ENCODE data around the gene MRPS25.

MRPS25 gene

GRCh38 chr3:15044326-15044725 is 20.8 kb downstream of the MRPS25 start:
- no peak overlapping the region for H3K9ac ChIP-seq (ENCODE audit: insufficient read length, low read depth)
- TF ChIP-seq ZNF274 (IDR thresholded peaks at IDR 0.05; ENCODE audit: low read depth, low read length) (no peak), SUZ12 (IDR thresholded peaks at IDR 0.05; ENCODE audit: extremely low read depth, insufficient read depth, insufficient read length) (no peak), YY1 (IDR thresholded peaks at IDR 0.05; ENCODE audit: insufficient read depth, insufficient read length) (no peak)
- no peak for DNase-seq (ENCODE audit: low read depth, low spot score)

GRCh38 chr3:15043408-15044171 is 21.5 kb downstream of the MRPS25 start:
- no peak overlapping the region for H3K9ac ChIP-seq (ENCODE audit: insufficient read length, low read depth)
- no peaks in the 10 kb centered on the region for H3K9me3 ChIP-seq (ENCODE audit: insufficient read depth, low read length)
- DNase-seq (ENCODE audit: low read depth, low spot score) = no peak
- no peaks in the 10 kb centered on the region for H3K27me3 ChIP-seq (ENCODE audit: insufficient read depth, insufficient read length)
- no peak for TF ChIP-seq ZNF274 (IDR thresholded peaks at IDR 0.05; ENCODE audit: low read depth, low read length)
- no peak for TF ChIP-seq YY1 (IDR thresholded peaks at IDR 0.05; ENCODE audit: insufficient read depth, insufficient read length)
- TF ChIP-seq SUZ12 (IDR thresholded peaks at IDR 0.05; ENCODE audit: extremely low read depth, insufficient read depth, insufficient read length) = no peak
- no peak overlapping the region for H3K4me3 ChIP-seq (ENCODE audit: insufficient read length, low read depth)
- peaks cover 92% of the 10 kb centered on the region for H3K36me3 ChIP-seq (ENCODE audit: insufficient read depth, insufficient read length, low read length)
- H3K4me1 ChIP-seq (ENCODE audit: insufficient read depth, insufficient read length) = no peaks in the 10 kb centered on the region

More at GRCh38 chr3:15044326-15044725, 20.8 kb downstream of the MRPS25 start:
- Histone ChIP-seq H3K27me3 (ENCODE audit: insufficient read depth, insufficient read length) (no peaks in the 10 kb centered on the region), H3K4me1 (ENCODE audit: insufficient read depth, insufficient read length) (no peaks in the 10 kb centered on the region), H3K4me3 (ENCODE audit: insufficient read length, low read depth) (no peak overlapping the region), H3K9me3 (ENCODE audit: insufficient read depth, low read length) (no peaks in the 10 kb centered on the region), H3K36me3 (ENCODE audit: insufficient read depth, insufficient read length, low read length) (peaks cover 92% of the 10 kb centered on the region)

- Histone ChIP-seq H3K9ac (ENCODE audit: insufficient read length, low read depth) (no peak overlapping the region), H3K4me3 (ENCODE audit: insufficient read length, low read depth) (no peak overlapping the region), H3K4me1 (ENCODE audit: insufficient read depth, insufficient read length) (no peaks in the 10 kb centered on the region), H3K27me3 (ENCODE audit: insufficient read depth, insufficient read length) (no peaks in the 10 kb centered on the region), H3K9me3 (ENCODE audit: insufficient read depth, low read length) (no peaks in the 10 kb centered on the region), H3K36me3 (ENCODE audit: insufficient read depth, insufficient read length, low read length) (peaks cover 93% of the 10 kb centered on the region)
- DNase-seq (ENCODE audit: low read depth, low spot score) = no peak
- no peak for TF ChIP-seq SUZ12 (IDR thresholded peaks at IDR 0.05; ENCODE audit: extremely low read depth, insufficient read depth, insufficient read length)
- no peak for TF ChIP-seq YY1 (IDR thresholded peaks at IDR 0.05; ENCODE audit: insufficient read depth, insufficient read length)
- no peak for TF ChIP-seq ZNF274 (IDR thresholded peaks at IDR 0.05; ENCODE audit: low read depth, low read length)
Observed at GRCh38 chr3:15042936-15043335, 22.2 kb downstream of the MRPS25 start.

GRCh38 chr3:15041950-15042349 is 23.2 kb downstream of the MRPS25 start:
- no peak for TF ChIP-seq SUZ12 (IDR thresholded peaks at IDR 0.05; ENCODE audit: extremely low read depth, insufficient read depth, insufficient read length)
- no peak for TF ChIP-seq YY1 (IDR thresholded peaks at IDR 0.05; ENCODE audit: insufficient read depth, insufficient read length)
- no peak for TF ChIP-seq ZNF274 (IDR thresholded peaks at IDR 0.05; ENCODE audit: low read depth, low read length)
- no peaks in the 10 kb centered on the region for H3K9me3 ChIP-seq (ENCODE audit: insufficient read depth, low read length)
- DNase-seq (ENCODE audit: low read depth, low spot score) = no peak
- H3K27me3 ChIP-seq (ENCODE audit: insufficient read depth, insufficient read length) = no peaks in the 10 kb centered on the region
- no peak overlapping the region for H3K4me3 ChIP-seq (ENCODE audit: insufficient read length, low read depth)
- H3K4me1 ChIP-seq (ENCODE audit: insufficient read depth, insufficient read length) = no peaks in the 10 kb centered on the region
- peaks cover 93% of the 10 kb centered on the region for H3K36me3 ChIP-seq (ENCODE audit: insufficient read depth, insufficient read length, low read length)
- no peak overlapping the region for H3K9ac ChIP-seq (ENCODE audit: insufficient read length, low read depth)

- H3K36me3 ChIP-seq (ENCODE audit: insufficient read depth, insufficient read length, low read length) = peaks cover 90% of the 10 kb centered on the region
- no peak for TF ChIP-seq SUZ12 (IDR thresholded peaks at IDR 0.05; ENCODE audit: extremely low read depth, insufficient read depth, insufficient read length)
- TF ChIP-seq ZNF274 (IDR thresholded peaks at IDR 0.05; ENCODE audit: low read depth, low read length) = no peak
- no peak for TF ChIP-seq YY1 (IDR thresholded peaks at IDR 0.05; ENCODE audit: insufficient read depth, insufficient read length)
- no peaks in the 10 kb centered on the region for H3K9me3 ChIP-seq (ENCODE audit: insufficient read depth, low read length)
- H3K9ac ChIP-seq (ENCODE audit: insufficient read length, low read depth) = no peak overlapping the region
- H3K4me3 ChIP-seq (ENCODE audit: insufficient read length, low read depth) = no peak overlapping the region
- H3K27me3 ChIP-seq (ENCODE audit: insufficient read depth, insufficient read length) = no peaks in the 10 kb centered on the region
- no peak for DNase-seq (ENCODE audit: low read depth, low spot score)
- H3K4me1 ChIP-seq (ENCODE audit: insufficient read depth, insufficient read length) = no peaks in the 10 kb centered on the region
Observed at GRCh38 chr3:15040844-15041243, 24.3 kb downstream of the MRPS25 start.

GRCh38 chr3:15038306-15038705 is 26.8 kb downstream of the MRPS25 start:
- Histone ChIP-seq H3K4me1 (ENCODE audit: insufficient read depth, insufficient read length) (no peaks in the 10 kb centered on the region), H3K9ac (ENCODE audit: insufficient read length, low read depth) (no peak overlapping the region), H3K9me3 (ENCODE audit: insufficient read depth, low read length) (no peaks in the 10 kb centered on the region), H3K36me3 (ENCODE audit: insufficient read depth, insufficient read length, low read length) (peaks cover 86% of the 10 kb centered on the region), H3K27me3 (ENCODE audit: insufficient read depth, insufficient read length) (no peaks in the 10 kb centered on the region), H3K4me3 (ENCODE audit: insufficient read length, low read depth) (no peak overlapping the region)
- DNase-seq (ENCODE audit: low read depth, low spot score) = no peak
- TF ChIP-seq SUZ12 (IDR thresholded peaks at IDR 0.05; ENCODE audit: extremely low read depth, insufficient read depth, insufficient read length) (no peak), YY1 (IDR thresholded peaks at IDR 0.05; ENCODE audit: insufficient read depth, insufficient read length) (no peak), ZNF274 (IDR thresholded peaks at IDR 0.05; ENCODE audit: low read depth, low read length) (no peak)

- DNase-seq (ENCODE audit: low read depth, low spot score) = no peak
- Histone ChIP-seq H3K4me3 (ENCODE audit: insufficient read length, low read depth) (no peak overlapping the region), H3K9ac (ENCODE audit: insufficient read length, low read depth) (no peak overlapping the region), H3K36me3 (ENCODE audit: insufficient read depth, insufficient read length, low read length) (peaks cover 82% of the 10 kb centered on the region), H3K9me3 (ENCODE audit: insufficient read depth, low read length) (no peaks in the 10 kb centered on the region), H3K27me3 (ENCODE audit: insufficient read depth, insufficient read length) (no peaks in the 10 kb centered on the region), H3K4me1 (ENCODE audit: insufficient read depth, insufficient read length) (no peaks in the 10 kb centered on the region)
- TF ChIP-seq YY1 (IDR thresholded peaks at IDR 0.05; ENCODE audit: insufficient read depth, insufficient read length) (no peak), SUZ12 (IDR thresholded peaks at IDR 0.05; ENCODE audit: extremely low read depth, insufficient read depth, insufficient read length) (no peak), ZNF274 (IDR thresholded peaks at IDR 0.05; ENCODE audit: low read depth, low read length) (no peak)
Observed at GRCh38 chr3:15033103-15033502, 32.0 kb downstream of the MRPS25 start.
